GM19240 (cell line): ENCODE data around the gene TRAF3IP1.

Experiments
- DNase-seq: peaks from one replicate; pipeline ENCODE4 v3.0.0; 2011; ENCODE audit warnings: low spot score; ENCODE audit not compliant: insufficient read length

The TRAF3IP1 gene

DNA sequence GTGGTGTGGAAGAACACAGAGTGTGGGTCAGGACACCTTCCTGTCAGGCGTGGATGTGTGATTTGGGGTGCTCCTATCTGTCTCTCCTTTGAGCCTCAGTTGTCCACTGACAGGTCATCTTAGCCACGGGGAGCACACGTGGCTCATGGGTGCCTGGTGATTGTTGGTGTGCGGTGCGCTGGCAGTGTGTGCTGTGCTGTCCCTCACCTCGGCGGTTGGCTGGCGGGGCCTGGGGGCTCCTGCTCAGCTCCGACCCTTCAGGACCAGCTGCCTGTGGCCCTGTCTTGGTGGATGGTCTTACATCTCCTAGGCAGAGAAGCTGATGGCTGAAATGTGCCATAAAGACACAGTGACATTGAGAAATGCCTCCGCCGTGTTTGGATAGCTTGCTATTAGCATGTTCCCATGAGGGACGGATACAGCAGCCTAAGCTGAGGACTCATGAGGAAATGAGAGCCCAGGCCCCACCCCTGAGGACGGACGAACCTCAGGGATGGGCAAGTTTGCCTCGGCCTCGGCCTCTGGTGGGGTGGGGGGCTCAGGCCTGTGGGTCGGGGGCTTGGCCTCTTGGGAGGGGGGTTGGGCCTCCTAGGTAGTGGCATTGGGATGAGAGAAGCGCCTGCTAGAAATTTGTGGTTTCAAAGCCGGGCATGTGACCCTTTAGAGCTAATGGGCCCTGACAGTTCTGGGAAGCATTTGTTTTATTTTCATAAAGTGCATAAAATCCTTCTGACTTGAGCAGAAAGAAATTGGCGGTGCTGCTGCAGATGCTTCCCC, 86.1 kb downstream of the TRAF3IP1 start:
- DNase-seq: no peak

DNA sequence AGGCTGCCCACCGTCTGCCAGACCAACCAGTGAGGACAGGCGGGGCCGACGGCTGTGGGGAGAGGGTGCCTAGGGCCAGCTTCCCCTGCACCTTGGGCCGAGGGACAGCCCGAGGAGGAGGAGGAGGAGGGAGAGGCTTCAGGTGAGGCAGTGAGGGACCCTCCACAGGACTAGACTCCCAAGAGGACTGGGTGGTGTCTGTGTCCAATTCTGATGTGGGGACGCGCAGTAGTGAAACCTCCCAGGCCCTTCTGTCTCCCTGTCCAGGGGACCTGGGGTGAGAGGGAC, 86.6 kb downstream of the TRAF3IP1 start:
- DNase-seq: no peak

- DNase-seq: no peak
These were observed 87.2 kb downstream of the TRAF3IP1 start for GRCh38 chr2:238407566-238407965.

GRCh38 chr2:238408615-238409340, 88.5 kb downstream of the TRAF3IP1 start:
- no peak for DNase-seq

GRCh38 chr2:238409341-238410199, 89.3 kb downstream of the TRAF3IP1 start:
- DNase-seq: no peak

DNA sequence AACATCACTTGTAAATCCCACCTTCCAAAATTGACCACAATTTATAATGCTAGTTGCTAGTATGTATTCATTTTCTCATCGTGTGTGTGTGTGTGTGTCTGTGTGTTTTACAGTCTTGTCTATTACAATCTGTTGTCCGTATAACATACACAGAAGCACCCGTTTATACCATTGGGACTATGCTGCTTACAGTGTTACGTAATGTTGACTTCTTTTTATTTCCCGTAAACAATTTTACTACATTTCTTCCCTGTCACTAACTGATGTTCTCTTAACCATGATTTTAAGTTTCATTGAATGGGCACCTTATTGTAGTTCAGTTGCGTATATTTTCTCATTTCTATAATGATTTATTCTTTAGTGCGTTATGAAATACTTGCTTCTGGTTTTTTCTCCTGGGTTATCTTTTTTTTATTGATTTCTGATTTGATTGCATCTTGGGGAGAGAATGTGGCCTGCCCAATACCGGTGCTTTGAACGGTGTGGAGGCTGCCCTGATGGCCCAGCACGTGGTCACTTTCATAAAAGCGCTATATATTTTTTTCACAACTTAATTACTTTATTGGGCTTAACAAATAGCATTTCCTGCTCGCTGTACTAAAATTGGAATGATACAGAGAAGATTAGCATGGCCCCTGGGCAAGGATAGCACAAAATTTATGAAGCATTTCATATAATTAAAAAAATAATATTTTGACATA, 91.9 kb downstream of the TRAF3IP1 start:
- no peak for DNase-seq

- DNase-seq: no peak
These were observed 93.0 kb downstream of the TRAF3IP1 start for GRCh38 chr2:238413368-238413767.

DNA sequence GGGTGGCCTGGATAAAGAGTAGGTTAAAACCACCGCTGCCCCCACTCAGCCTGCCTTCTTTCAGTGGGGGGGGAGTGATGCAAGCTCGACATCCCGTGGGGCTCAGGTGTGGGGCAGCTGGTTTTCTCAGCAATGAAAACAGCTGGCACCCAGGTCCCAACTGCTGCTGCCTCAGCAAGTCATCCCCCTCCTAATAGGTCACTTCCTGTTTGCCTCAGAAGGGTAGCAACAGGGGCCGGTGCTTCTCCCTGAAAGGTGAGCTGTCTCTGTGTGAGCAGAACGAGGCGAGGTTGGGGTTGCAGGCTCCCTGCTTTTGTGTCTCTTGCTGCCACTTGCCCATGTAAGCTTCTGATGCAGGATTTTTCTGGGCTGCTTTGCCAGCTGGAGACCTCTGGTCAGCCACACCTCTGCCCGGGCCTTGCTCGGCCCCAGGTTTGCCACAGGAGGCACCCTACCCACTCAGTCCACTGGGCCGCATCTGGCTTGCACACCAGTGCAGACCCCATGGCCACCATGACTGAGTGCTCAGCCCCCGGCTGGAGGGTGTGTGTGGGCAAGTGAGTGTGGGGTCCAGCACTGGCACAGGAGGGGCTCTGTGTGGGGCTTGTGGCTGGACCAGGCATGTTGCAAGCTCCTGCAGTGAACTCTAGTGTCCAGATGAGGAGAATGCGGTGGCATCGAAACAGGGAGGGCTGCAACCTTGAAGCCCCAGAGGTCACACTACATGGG, 94.9 kb downstream of the TRAF3IP1 start:
- DNase-seq: no peak

DNA sequence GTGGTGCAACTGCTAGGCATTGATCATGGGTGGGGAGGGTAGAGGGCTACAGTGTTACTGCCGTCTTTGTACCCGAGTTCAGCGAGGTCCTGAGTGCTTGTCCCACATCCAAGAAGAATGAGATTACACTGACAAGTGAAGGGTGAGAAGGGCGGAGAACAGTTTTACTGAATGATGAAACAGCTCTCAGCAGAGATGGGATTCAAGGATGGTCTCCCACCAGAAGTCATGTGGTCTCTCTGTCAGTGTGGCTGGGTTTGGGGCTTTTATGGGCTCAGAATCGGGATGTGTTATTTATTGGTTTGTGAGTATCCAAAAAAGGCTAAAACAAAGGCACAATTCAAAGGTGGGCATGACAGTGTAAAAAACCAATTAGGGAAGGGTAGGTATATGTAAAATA, 95.6 kb downstream of the TRAF3IP1 start:
- no peak for DNase-seq

DNA sequence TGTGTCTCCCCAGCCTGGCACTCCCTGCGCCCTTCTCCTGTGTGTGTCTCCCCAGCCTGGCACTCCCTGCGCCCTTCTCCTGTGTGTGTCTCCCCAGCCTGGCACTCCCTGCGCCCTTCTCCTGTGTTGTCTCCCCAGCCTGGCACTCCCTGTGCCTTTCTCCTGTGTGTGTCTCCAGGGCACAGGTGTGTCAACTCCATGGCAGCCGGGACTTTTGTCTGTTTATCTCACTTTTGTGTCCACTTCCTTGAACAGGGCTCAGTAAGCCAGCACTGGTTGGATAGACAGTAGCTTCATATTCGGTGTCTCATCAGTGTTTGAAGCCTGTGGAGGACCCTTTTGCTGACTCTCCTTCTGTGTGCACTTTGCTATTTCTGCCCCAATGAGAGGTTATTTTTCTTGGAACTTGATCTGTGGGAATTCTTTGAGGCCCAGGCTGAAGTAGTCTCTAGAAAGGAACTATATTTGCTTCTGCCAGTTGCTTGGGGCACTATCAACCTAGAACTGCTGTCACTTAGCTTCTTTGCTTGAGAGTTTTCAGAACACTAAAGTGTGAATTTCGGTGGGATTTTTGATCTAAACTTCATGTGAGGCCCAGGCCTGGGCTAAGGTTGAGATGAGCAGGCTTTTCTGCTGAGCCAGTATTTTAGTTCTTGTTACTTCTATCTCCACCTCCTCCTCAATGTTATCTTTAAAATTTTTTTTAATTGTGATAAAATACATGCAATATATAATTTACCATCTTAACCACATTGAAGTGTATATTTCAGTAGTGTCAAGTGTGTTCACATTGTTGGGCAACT, 98.1 kb downstream of the TRAF3IP1 start:
- no peak for DNase-seq

- no peak for DNase-seq
These were observed 98.8 kb downstream of the TRAF3IP1 start for GRCh38 chr2:238418999-238419546.

DNA sequence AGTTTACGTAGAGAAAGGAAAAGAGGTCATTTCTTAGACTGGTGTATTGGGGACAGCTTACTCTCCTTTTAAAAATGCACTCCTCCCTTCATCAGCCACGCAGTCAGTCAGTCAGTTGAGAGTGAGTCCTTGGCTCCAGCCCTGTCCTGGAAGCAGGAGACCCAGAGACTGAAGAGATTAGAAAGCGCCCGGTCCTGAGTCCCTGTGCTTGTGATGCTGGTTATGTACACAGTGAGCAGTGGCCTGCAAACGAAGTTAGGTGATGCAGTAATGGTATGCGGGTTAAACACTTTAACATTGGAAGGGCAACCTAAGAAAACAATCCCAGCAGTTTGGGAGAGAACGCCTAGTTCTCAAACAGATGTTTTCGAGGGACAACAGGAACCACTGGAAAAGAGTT, 100.1 kb downstream of the TRAF3IP1 start:
- no peak for DNase-seq

DNA sequence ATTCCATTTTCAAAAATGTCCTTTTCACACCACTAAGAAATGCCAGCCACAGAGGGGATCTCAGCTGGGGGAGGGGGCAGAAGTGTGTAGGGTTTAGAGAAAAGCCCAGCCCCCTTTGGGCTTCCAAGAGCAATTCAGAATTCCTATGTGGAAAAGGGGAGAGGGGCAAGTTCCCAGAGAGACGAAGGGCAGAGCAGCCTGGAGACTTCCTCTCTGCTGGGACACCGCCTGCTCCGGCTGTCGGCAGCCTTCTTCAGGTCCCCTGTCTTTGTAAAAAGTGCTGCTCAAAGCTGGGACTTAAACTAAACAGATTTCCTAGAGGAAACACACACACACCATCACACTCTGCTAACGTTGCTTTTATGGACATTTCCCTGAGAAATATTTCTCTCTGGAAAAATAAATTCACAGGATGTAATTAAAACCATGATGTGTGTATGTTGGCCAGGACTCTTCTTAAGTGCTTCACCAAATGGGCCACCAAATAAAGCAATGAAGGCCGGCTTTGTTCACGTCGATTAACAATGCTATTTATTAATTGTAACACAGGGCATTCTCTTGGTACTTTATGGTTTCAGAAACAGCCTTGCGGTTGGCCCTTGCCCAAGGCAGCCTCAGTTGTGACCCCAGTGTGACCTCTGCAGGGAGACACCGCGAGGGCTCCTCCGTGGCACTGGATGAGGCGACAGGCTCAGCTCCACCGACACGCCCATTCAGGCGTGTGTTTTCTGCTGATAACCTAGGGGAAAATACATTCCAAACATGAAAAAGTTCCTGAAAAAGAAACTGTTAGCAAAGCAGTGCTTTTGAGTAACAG, 100.8 kb downstream of the TRAF3IP1 start:
- no peak for DNase-seq

DNA sequence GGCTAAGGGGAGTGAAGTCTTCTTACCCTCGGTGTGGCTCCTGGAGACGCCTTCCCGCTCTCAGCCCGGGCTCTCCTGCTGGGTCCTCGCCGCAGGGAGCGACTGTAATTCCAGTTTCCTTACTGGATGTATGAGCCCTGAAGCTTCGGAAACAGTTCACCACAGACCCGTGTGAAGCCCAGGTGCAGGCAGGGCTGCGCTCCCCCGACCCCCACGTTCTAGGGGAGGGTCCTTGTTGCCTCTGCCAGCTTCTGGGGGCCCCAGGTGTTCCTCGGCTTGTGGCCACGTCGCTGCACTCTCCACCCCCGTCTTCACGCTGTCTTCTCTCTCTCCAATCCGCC, 101.3 kb downstream of the TRAF3IP1 start:
- no peak for DNase-seq

GRCh38 chr2:238422285-238422684, 102.0 kb downstream of the TRAF3IP1 start:
- no peak for DNase-seq

DNA sequence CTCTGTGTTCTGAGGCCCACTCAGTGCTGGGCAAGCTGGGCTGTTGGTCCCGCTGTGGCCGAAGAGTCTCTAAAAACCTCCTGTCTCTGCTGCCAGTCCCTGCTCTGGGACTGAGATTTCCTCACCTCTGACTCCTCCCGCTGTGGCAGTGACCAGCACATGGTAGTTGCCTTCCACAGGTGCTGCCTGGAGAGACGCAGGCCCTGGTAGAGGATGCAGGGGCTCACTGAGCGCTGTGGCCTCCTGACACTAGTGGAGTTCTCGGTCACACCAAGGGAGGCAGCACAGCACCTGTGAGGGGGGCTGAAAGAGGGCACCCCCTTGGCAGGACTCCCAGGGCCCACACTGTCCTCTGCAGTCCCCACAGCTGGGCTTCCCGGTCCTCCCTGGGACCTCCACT, 102.6 kb downstream of the TRAF3IP1 start:
- no peak for DNase-seq

GRCh38 chr2:238423561-238424312, 103.4 kb downstream of the TRAF3IP1 start:
- DNase-seq: no peak

DNA sequence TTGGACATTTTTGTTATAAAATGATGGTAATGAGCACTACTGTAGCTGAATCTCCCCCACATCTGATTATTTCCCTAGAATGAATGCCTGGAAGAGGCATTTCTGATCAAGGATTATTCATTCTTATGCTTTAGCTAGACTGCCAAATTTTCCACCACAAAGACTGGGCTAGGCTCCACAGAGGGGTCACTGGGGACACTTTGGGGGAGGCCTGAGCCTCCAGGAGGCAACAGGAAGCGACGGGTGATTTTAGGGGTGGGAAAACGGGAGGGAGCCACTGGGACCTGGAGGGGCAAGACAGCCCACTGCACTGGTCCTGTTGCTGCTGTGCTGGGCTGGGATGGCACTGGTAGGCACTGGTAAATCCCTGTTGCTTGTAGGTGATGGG, 104.0 kb downstream of the TRAF3IP1 start:
- no peak for DNase-seq
